ENCODE data around the gene DYNC1H1. TPM values are rescaled to one million over a fixed set of nuclear protein-coding genes. Genes with fewer than 3 reads are reported as not detected.

Gene DYNC1H1
- total and polyA plus RNA-seq, 2 of the 13 experiments (the other 11 are each of a cell fraction or from before 2014, with no cell fraction given) = 74.4 to 239 TPM

DNA sequence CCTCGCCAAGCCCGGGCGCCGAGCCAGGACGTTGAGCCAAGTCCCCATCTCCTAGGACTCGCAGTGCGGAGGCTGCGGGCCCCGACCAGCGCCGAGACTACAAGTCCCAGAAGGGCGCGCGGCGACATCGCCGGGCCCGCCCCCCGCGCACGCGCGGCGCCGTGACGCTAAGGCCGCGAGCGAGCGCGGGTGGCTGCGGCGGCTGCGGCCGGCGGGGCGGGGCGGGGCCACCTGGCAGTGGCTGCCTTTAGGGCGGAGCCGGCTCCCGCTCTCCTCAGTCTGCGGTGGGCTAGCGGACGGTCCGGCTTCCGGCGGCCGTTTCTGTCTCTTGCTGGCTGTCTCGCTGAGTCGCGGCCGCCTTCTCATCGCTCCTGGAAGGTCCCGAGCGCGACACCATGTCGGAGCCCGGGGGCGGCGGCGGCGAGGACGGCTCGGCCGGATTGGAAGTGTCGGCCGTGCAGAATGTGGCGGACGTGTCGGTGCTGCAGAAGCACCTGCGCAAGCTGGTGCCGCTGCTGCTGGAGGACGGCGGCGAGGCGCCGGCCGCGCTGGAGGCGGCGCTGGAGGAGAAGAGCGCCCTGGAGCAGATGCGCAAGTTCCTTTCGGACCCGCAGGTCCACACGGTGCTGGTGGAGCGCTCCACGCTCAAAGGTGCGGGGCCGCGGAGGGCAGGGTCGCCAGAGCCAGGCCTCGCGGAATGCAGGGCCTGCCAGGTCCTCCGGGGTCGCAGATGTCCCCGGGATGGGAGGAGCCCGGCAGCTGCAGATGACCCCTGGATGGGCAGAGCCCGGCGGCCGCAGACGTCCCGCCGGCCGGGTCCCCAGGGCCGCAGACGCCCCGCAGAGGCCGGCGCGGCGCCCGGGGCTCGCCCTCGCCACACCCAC, at the start of gene DYNC1H1 (continued):
- TF ChIP-seq ZNF329 (CRISPR knock-in tag; IDR thresholded peaks at IDR 0.05; ENCODE audit: low read depth) = peak; percentile 73; the same call in 1 of the 2 replicates
- TF ChIP-seq KDM5A (IDR thresholded peaks at IDR 0.05; ENCODE audit: borderline replicate concordance, low read length) = no peak
- peak; percentile 81; the same call in 1 of the 2 replicates for TF ChIP-seq ZNF790 (CRISPR knock-in tag; IDR thresholded peaks at IDR 0.05; ENCODE audit: borderline replicate concordance)
- TF ChIP-seq ZNF510 (CRISPR knock-in tag; IDR thresholded peaks at IDR 0.05; ENCODE audit: low read depth) = peak; percentile 37; the same call in 1 of the 2 replicates
- TF ChIP-seq, protein P1, sequence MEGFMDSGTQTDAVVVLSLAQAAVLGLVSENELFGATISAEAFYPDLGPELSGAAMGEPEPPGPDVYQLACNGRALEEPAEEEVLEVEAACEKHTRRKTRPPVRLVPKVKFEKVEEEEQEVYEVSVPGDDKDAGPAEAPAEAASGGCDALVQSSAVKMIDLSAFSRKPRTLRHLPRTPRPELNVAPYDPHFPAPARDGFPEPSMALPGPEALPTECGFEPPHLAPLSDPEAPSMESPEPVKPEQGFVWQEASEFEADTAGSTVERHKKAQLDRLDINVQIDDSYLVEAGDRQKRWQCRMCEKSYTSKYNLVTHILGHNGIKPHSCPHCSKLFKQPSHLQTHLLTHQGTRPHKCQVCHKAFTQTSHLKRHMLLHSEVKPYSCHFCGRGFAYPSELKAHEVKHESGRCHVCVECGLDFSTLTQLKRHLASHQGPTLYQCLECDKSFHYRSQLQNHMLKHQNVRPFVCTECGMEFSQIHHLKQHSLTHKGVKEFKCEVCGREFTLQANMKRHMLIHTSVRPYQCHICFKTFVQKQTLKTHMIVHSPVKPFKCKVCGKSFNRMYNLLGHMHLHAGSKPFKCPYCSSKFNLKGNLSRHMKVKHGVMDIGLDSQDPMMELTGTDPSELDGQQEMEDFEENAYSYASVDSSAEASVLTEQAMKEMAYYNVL (CRISPR knock-in tag; IDR thresholded peaks at IDR 0.05; ENCODE audit: borderline replicate concordance) = peak; percentile 57; the same call in 1 of the 2 replicates
- TF ChIP-seq ZNF747 (CRISPR knock-in tag; IDR thresholded peaks at IDR 0.05; ENCODE audit: borderline replicate concordance) = 0 out of 2 replicates have a peak, but pooled peaks have one; percentile 31
- TF ChIP-seq ZNF44 (CRISPR knock-in tag; IDR thresholded peaks at IDR 0.05) = peak; percentile 90; the same call in 1 of the 2 replicates
- TF ChIP-seq NR1H2 (CRISPR knock-in tag; IDR thresholded peaks at IDR 0.05; ENCODE audit: borderline replicate concordance, low read depth) = peak; percentile 71; the same call in 1 of the 2 replicates
- peak; percentile 84; the same call in 1 of the 2 replicates for TF ChIP-seq EEA1 (CRISPR knock-in tag; IDR thresholded peaks at IDR 0.05; ENCODE audit: borderline replicate concordance)
- TF ChIP-seq, protein P2, sequence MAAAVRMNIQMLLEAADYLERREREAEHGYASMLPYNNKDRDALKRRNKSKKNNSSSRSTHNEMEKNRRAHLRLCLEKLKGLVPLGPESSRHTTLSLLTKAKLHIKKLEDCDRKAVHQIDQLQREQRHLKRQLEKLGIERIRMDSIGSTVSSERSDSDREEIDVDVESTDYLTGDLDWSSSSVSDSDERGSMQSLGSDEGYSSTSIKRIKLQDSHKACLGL (CRISPR knock-in tag; IDR thresholded peaks at IDR 0.05) = peak; percentile 88; the same call in 1 of the 2 replicates
- no peak for TF ChIP-seq SIX4 (CRISPR knock-in tag; IDR thresholded peaks at IDR 0.05)
- TF ChIP-seq, protein P3, sequence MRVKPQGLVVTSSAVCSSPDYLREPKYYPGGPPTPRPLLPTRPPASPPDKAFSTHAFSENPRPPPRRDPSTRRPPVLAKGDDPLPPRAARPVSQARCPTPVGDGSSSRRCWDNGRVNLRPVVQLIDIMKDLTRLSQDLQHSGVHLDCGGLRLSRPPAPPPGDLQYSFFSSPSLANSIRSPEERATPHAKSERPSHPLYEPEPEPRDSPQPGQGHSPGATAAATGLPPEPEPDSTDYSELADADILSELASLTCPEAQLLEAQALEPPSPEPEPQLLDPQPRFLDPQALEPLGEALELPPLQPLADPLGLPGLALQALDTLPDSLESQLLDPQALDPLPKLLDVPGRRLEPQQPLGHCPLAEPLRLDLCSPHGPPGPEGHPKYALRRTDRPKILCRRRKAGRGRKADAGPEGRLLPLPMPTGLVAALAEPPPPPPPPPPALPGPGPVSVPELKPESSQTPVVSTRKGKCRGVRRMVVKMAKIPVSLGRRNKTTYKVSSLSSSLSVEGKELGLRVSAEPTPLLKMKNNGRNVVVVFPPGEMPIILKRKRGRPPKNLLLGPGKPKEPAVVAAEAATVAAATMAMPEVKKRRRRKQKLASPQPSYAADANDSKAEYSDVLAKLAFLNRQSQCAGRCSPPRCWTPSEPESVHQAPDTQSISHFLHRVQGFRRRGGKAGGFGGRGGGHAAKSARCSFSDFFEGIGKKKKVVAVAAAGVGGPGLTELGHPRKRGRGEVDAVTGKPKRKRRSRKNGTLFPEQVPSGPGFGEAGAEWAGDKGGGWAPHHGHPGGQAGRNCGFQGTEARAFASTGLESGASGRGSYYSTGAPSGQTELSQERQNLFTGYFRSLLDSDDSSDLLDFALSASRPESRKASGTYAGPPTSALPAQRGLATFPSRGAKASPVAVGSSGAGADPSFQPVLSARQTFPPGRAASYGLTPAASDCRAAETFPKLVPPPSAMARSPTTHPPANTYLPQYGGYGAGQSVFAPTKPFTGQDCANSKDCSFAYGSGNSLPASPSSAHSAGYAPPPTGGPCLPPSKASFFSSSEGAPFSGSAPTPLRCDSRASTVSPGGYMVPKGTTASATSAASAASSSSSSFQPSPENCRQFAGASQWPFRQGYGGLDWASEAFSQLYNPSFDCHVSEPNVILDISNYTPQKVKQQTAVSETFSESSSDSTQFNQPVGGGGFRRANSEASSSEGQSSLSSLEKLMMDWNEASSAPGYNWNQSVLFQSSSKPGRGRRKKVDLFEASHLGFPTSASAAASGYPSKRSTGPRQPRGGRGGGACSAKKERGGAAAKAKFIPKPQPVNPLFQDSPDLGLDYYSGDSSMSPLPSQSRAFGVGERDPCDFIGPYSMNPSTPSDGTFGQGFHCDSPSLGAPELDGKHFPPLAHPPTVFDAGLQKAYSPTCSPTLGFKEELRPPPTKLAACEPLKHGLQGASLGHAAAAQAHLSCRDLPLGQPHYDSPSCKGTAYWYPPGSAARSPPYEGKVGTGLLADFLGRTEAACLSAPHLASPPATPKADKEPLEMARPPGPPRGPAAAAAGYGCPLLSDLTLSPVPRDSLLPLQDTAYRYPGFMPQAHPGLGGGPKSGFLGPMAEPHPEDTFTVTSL (CRISPR knock-in tag; IDR thresholded peaks at IDR 0.05; ENCODE audit: borderline replicate concordance) = no peak
- TF ChIP-seq DPF2 (CRISPR knock-in tag; IDR thresholded peaks at IDR 0.05; ENCODE audit: borderline replicate concordance, low read depth) = no peak
- no peak for TF ChIP-seq ZKSCAN8 (CRISPR knock-in tag; IDR thresholded peaks at IDR 0.05; ENCODE audit: borderline replicate concordance)
- no peak for TF ChIP-seq ZFP36 (IDR thresholded peaks at IDR 0.05; ENCODE audit: borderline replicate concordance, low read depth, low read length, partially characterized antibody)
- 0 out of 2 replicates have a peak, but pooled peaks have one; percentile 19 for TF ChIP-seq MAF1 (CRISPR knock-in tag; IDR thresholded peaks at IDR 0.05; ENCODE audit: borderline replicate concordance)
- TF ChIP-seq BRD4 (CRISPR knock-in tag; IDR thresholded peaks at IDR 0.05) = peak; percentile 71
- peak; percentile 53; the same call in 1 of the 2 replicates for TF ChIP-seq ZNF501 (CRISPR knock-in tag; IDR thresholded peaks at IDR 0.05)
